Panc1 (cell line): ENCODE data around the gene PCMT1.

Experiments
- CTCF ChIP-seq: fragments of 450-650 bp; IDR thresholded peaks from 2 replicates; pipeline ENCODE4 v1.5.1; 2017; ENCODE audit warnings: mild to moderate bottlenecking
- REST ChIP-seq, 2 experiments: IDR thresholded peaks; 2 replicates each; pipeline ENCODE4 v1.6.1; 2011 to 2012; ENCODE audit warnings: low read depth in 2 of 2, control low read depth in 1 of 2, low read length in 1 of 2, mild to moderate bottlenecking in 1 of 2, moderate library complexity in 1 of 2; ENCODE audit not compliant: insufficient read depth in 1 of 2
- SIN3A ChIP-seq: IDR thresholded peaks from 2 replicates; pipeline ENCODE4 v1.6.1; 2012; ENCODE audit warnings: low read depth, mild to moderate bottlenecking, low read length, moderate library complexity, borderline replicate concordance; ENCODE audit not compliant: insufficient read depth

GRCh38 chr6:149733089-149733720 lies 16.3 kb upstream of the PCMT1 start:
- no peak for TF ChIP-seq REST (IDR thresholded peaks at IDR 0.05; ENCODE audit: insufficient read depth in 1 of 2, low read depth in 2 of 2, low read length in 1 of 2)
- no peak for TF ChIP-seq CTCF
- no peak for TF ChIP-seq SIN3A
